Measurements from ENCODE around the gene PLK3. TPM values are rescaled to one million over a fixed set of nuclear protein-coding genes. Genes with fewer than 3 reads are reported as not detected.

Gene PLK3
- total RNA-seq, 4 donors from 2014 or later = 63.7 to 135 (median 91.1) TPM

DNA sequence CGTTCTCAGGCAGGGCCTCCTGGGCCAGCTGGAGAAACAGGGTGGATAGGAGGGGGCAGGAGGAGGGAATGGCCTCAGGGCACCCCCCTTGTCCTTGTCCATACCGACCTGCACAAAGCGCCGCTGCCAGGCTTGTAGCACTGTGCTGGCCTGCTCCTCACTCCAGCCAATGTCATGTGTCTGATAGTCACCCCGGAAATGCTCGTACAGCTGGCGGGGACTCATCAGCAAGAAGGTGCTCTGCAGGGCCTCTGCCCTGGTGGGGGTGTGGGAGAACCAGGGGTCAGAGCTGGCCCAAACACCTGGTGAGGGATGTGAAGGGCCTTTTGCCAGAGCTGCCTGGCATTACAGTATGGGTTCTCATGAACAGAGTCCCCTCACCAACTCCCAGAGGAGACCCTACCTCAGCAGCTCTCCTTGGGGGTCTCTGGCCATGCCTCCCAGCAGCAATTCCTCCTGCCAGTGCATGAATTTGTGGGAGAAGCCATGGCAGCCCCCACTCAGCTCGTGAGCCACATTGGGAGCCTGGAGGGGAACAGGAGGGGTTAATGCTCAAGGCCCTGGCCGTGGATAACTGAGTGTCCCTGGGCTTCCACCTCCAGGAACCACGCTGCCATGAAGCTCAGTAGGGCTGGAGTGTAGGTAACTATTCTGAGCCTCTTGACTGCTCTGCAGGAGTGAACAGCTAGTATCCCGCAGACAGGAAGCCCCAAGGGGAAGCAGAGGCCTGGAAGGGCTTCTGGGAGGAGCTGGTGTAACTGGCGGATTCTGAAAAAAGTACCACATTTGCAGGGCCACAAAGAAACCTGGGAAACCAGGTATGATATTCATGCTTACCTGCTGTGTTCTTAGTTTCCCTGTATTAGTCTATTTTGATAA, 29.6 kb downstream of the PLK3 start:
- no peak for TF ChIP-seq POLR2A (IDR thresholded peaks at IDR 0.05)
- no peak for TF ChIP-seq EP300 (IDR thresholded peaks at IDR 0.05)
- TF ChIP-seq, protein P1, sequence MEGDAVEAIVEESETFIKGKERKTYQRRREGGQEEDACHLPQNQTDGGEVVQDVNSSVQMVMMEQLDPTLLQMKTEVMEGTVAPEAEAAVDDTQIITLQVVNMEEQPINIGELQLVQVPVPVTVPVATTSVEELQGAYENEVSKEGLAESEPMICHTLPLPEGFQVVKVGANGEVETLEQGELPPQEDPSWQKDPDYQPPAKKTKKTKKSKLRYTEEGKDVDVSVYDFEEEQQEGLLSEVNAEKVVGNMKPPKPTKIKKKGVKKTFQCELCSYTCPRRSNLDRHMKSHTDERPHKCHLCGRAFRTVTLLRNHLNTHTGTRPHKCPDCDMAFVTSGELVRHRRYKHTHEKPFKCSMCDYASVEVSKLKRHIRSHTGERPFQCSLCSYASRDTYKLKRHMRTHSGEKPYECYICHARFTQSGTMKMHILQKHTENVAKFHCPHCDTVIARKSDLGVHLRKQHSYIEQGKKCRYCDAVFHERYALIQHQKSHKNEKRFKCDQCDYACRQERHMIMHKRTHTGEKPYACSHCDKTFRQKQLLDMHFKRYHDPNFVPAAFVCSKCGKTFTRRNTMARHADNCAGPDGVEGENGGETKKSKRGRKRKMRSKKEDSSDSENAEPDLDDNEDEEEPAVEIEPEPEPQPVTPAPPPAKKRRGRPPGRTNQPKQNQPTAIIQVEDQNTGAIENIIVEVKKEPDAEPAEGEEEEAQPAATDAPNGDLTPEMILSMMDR (IDR thresholded peaks at IDR 0.05) = no peak
- TF ChIP-seq POLR2AphosphoS5 (IDR thresholded peaks at IDR 0.05) = no peak
- H3K27me3 ChIP-seq = no peaks in the 10 kb centered on the region
- WGBS = 75% methylated on average over 6 of the region's 12 CpGs

DNA sequence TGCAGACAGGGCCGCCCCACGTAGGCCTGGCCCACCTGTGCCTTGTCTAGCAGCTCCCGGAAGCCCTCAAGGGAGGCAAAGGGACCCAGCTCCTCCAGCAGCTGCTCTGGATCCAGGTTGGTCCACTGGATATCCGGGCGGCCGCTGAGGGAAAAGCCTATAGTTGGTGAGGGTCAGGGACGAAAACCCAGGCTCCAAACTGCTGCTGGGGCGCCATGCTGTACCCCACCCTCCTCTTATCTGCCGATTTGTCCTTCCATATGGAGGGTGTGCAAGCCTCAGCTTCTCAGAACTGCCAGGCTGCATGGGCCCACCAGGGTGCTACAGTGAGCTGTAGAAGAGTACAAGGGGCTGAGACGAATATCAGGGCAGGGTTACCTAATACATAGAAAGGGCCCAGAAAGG, 30.7 kb downstream of the PLK3 start:
- no peaks in the 10 kb centered on the region for H3K9me3 ChIP-seq
- H3K4me1 ChIP-seq = peaks cover under 1% of the 10 kb centered on the region
- H3K27me3 ChIP-seq = no peaks in the 10 kb centered on the region
- H3K27ac ChIP-seq = no peak overlapping the region
- no peak overlapping the region for H3K4me3 ChIP-seq
- TF ChIP-seq, protein P1 (IDR thresholded peaks at IDR 0.05) = no peak
- TF ChIP-seq EP300 (IDR thresholded peaks at IDR 0.05) = no peak
- no peak for TF ChIP-seq POLR2AphosphoS5 (IDR thresholded peaks at IDR 0.05)
- no peak for TF ChIP-seq POLR2A (IDR thresholded peaks at IDR 0.05)
- WGBS = 80% methylated on average over 9 of the region's 10 CpGs
- DNase-seq (ENCODE audit: low spot score in 2 of 2) = no peak
- no peaks in the 10 kb centered on the region for H3K36me3 ChIP-seq

More for the DNA sequence above, 29.6 kb downstream of the PLK3 start:
- Histone ChIP-seq H3K36me3 (no peaks in the 10 kb centered on the region), H3K27ac (no peak overlapping the region), H3K9me3 (no peaks in the 10 kb centered on the region), H3K4me1 (no peaks in the 10 kb centered on the region), H3K4me3 (no peak overlapping the region)
- DNase-seq (ENCODE audit: low spot score in 2 of 2) = no peak

DNA sequence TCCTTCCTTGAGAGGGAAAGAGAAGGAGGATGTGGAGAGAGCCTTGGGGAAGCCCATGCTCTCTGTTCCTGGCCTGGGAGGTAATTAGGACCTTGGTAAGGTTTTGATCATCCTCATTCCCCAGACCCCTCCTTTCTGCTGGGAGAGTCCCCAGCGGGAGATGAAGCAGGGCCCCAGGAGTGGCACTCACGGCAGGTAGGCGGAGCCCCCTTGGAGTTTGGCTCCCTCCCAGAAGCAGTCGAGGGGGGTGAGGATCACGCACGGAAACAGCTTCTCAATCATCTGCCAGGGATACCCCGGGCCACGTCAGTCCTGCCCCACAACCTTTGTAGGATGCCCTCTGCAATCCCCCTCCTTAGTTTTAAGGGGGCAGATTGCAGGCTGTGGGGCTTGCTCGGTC, 31.3 kb downstream of the PLK3 start:
- Histone ChIP-seq H3K9me3 (no peaks in the 10 kb centered on the region), H3K4me3 (no peak overlapping the region), H3K4me1 (peaks cover 6% of the 10 kb centered on the region), H3K27me3 (no peaks in the 10 kb centered on the region), H3K36me3 (no peaks in the 10 kb centered on the region), H3K27ac (no peak overlapping the region)
- WGBS = 50% methylated on average over 2 of the region's 9 CpGs
- DNase-seq (ENCODE audit: low spot score in 2 of 2) = no peak
- TF ChIP-seq POLR2A (IDR thresholded peaks at IDR 0.05) (no peak), EP300 (IDR thresholded peaks at IDR 0.05) (no peak), POLR2AphosphoS5 (IDR thresholded peaks at IDR 0.05) (no peak)
- TF ChIP-seq, protein P1 (IDR thresholded peaks at IDR 0.05) = no peak

DNA sequence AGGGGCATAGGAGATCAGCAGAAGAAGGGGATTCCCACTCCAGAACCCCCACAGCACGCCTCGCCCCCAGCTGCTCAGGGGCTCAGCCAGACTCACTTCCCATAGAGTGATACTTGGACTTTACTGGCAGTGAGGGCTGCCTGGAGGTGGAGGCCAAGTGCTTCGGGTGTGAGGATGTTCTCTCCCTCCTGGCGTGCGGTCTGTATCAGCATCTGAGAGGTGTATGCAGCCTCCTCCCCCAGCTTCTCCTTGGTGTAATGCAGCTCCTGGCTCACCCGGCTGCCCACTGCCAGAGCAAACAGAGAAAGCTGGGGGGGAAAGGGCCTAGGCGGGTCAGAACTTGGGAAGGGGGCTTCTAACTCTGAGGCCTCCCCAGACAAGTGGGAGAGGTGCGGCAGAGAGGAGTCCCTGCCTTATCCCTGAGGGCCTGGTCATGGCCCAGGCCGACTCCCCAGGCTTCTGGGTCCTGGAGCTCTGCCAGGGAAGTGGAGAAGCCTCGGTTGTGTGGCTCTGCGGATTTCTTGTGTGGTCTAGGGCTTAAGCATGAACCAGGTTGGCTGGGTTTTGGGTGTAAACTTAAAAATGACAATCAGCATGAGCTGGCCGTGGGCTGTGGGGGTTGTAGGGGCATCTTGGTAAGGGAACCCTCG, 32.0 kb downstream of the PLK3 start:
- no peaks in the 10 kb centered on the region for H3K9me3 ChIP-seq
- 78% methylated on average over 6 of the region's 13 CpGs for WGBS
- no peak overlapping the region for H3K27ac ChIP-seq
- peaks cover 6% of the 10 kb centered on the region for H3K4me1 ChIP-seq
- no peaks in the 10 kb centered on the region for H3K27me3 ChIP-seq
- H3K4me3 ChIP-seq = no peak overlapping the region
- no peak for DNase-seq (ENCODE audit: low spot score in 2 of 2)
- TF ChIP-seq POLR2A (IDR thresholded peaks at IDR 0.05) (no peak), POLR2AphosphoS5 (IDR thresholded peaks at IDR 0.05) (no peak), EP300 (IDR thresholded peaks at IDR 0.05) (no peak)
- TF ChIP-seq, protein P1 (IDR thresholded peaks at IDR 0.05) = no peak
- no peaks in the 10 kb centered on the region for H3K36me3 ChIP-seq

DNA sequence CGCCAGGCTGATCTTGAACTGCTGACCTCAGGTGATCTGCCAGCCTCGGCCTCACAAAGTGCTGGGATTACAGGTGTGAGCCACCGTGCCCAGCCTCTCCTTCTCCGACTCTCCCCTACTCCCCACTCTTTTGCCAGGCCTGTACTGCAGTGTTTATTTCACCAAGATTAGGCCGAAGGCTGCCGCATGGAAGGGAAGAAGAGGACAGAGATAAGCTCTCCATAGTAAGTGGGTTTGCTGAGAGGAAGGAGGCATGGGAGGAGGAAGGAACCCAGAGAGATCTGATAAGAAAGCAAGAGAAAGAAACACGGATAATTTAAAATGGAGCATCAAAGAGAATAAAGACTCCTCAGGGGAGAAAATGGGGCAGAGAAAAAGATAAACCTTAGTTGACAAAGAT, 34.2 kb downstream of the PLK3 start:
- 70% methylated on average over 7 of the region's 7 CpGs for WGBS
- Histone ChIP-seq H3K36me3 (no peaks in the 10 kb centered on the region), H3K4me1 (peaks cover 6% of the 10 kb centered on the region), H3K9me3 (no peaks in the 10 kb centered on the region), H3K27ac (no peak overlapping the region), H3K27me3 (no peaks in the 10 kb centered on the region), H3K4me3 (no peak overlapping the region)
- no peak for DNase-seq (ENCODE audit: low spot score in 2 of 2)
- TF ChIP-seq EP300 (IDR thresholded peaks at IDR 0.05) (no peak), POLR2AphosphoS5 (IDR thresholded peaks at IDR 0.05) (no peak), POLR2A (IDR thresholded peaks at IDR 0.05) (no peak)
- TF ChIP-seq, protein P1 (IDR thresholded peaks at IDR 0.05) = no peak
